ENCODE results near the gene TATDN2.
A peak's percentile ranks its signal among the peaks of the same experiment; 100 is the strongest.

TATDN2 gene

GRCh38 chr3:10273702-10274305, 25.5 kb downstream of the TATDN2 start:
- ATAC-seq = peak; percentile 53; the same call in 2 of the 3 replicates

GRCh38 chr3:10274601-10275000, 26.3 kb downstream of the TATDN2 start:
- no peak for TF ChIP-seq TOX (CRISPR knock-in tag; IDR thresholded peaks at IDR 0.05; ENCODE audit: borderline replicate concordance)
- TF ChIP-seq ARNTL (CRISPR knock-in tag; IDR thresholded peaks at IDR 0.05; ENCODE audit: borderline replicate concordance, low read depth) = no peak
- no peak for TF ChIP-seq CREB5 (CRISPR knock-in tag; IDR thresholded peaks at IDR 0.05; ENCODE audit: low read depth)
- no peak for TF ChIP-seq BACH2 (CRISPR knock-in tag; IDR thresholded peaks at IDR 0.05; ENCODE audit: borderline replicate concordance)
- TF ChIP-seq ISL1 (CRISPR knock-in tag; IDR thresholded peaks at IDR 0.05) = no peak
- no peak for ATAC-seq

More at GRCh38 chr3:10273702-10274305, 25.5 kb downstream of the TATDN2 start:
- TF ChIP-seq CSRNP3 (CRISPR knock-in tag; IDR thresholded peaks at IDR 0.05) = no peak
- no peak for TF ChIP-seq CSDC2 (CRISPR knock-in tag; IDR thresholded peaks at IDR 0.05)
- TF ChIP-seq OSR1 (CRISPR knock-in tag; IDR thresholded peaks at IDR 0.05) = no peak
- no peak for TF ChIP-seq ZNF70 (CRISPR knock-in tag; IDR thresholded peaks at IDR 0.05)
- no peak for TF ChIP-seq TSHZ2 (CRISPR knock-in tag; IDR thresholded peaks at IDR 0.05)
- TF ChIP-seq ZNF565 (CRISPR knock-in tag; conservative IDR thresholded peaks at IDR 0.05; ENCODE audit: low read depth) = no peak
- TF ChIP-seq PATZ1 (CRISPR knock-in tag; IDR thresholded peaks at IDR 0.05; ENCODE audit: borderline replicate concordance) = no peak
- TF ChIP-seq GLIS3 (CRISPR knock-in tag; IDR thresholded peaks at IDR 0.05) = no peak
- TF ChIP-seq POU6F1 (CRISPR knock-in tag; IDR thresholded peaks at IDR 0.05; ENCODE audit: borderline replicate concordance, low read depth) = no peak
- TF ChIP-seq ESRRG (CRISPR knock-in tag; IDR thresholded peaks at IDR 0.05) = no peak
- no peak for TF ChIP-seq TOX (CRISPR knock-in tag; IDR thresholded peaks at IDR 0.05; ENCODE audit: borderline replicate concordance)
- no peak for TF ChIP-seq ZFP3 (CRISPR knock-in tag; IDR thresholded peaks at IDR 0.05)
- no peak for TF ChIP-seq CREB5 (CRISPR knock-in tag; IDR thresholded peaks at IDR 0.05; ENCODE audit: low read depth)
- TF ChIP-seq PPARA (CRISPR knock-in tag; IDR thresholded peaks at IDR 0.05; ENCODE audit: borderline replicate concordance) = no peak
- TF ChIP-seq ZNF8 (CRISPR knock-in tag; IDR thresholded peaks at IDR 0.05) = no peak
- no peak for TF ChIP-seq SNAI2 (CRISPR knock-in tag; IDR thresholded peaks at IDR 0.05)
- TF ChIP-seq ZC3H10 (CRISPR knock-in tag; IDR thresholded peaks at IDR 0.05) = no peak

Measured in SK-N-SH treated with all-trans-retinoic acid at 6 μM for 48 hours (cell line).